GM12865 (cell line): Measurements from ENCODE around the gene CATSPERB.
"Not testable (repeated sequence)": the region's sequence is repeated elsewhere in the genome, so short reads cannot be mapped to it uniquely, and the experiment has no call there.

Source experiments
- DNase-seq: peaks from one replicate; pipeline ENCODE4 v3.0.0; 2010; ENCODE audit warnings: low read depth
- H3K4me3 ChIP-seq: 2 replicates; pipeline ENCODE4 v1.5.1; 2011; ENCODE audit warnings: mild to moderate bottlenecking, low read depth, low read length, control low read depth
- CTCF ChIP-seq: IDR thresholded peaks from 2 replicates; pipeline ENCODE4 v1.5.1; 2011; ENCODE audit warnings: low read length, control low read depth, low read depth, inconsistent platforms; ENCODE audit not compliant: insufficient read depth; ENCODE audit errors: missing control alignments

Gene CATSPERB

DNA sequence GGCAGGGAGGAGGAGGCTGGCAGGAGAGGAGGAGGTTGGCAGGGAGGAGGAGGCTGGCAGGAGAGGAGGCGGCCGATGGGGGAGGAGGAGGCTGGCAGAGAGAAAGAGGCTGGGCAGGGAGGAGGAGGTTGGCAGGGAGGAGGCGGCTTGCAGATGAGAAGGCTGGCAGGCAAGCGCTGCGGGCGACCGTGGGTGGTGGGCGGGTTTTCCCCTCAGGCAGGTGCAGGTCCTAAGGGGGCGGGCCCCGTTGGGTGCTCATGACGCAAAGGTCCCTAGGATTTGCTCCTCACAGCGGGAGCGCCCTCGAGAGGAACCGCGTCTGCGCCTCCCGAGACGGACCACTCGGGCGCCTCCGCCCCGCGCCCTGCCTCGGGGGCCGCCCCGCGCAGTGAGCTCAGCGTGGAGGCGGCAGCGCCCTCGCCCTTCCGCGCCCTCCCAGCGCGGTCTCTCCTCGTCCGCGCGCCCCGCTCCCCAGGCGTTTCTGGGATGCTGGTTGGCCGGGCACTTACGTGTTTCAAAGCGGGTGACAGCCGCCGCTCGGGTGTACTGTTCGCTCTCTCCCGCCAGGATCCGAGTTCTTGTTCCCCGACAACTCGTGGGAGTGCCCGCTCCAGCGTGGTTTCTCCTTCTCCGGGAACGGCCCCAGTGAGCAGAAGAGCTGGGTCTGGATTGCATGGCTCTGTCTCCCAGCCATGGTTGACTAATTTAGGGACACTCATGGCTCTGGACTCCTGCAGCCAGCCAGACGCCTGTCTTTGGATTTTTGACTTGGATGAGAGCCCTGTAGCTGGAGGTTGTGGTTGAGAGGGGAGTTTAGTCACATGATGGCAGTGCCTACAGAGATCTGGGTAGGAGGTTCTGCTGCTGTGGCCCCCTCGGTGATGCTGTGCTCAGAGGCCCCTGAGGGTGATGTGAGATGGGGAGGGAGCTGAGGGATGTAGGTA is 157.7 kb downstream of the CATSPERB start:
- no peak for TF ChIP-seq CTCF
- peak; percentile 19 for DNase-seq
- peak overlapping the region; percentile 24; the same call in 1 of the 2 replicates for H3K4me3 ChIP-seq

GRCh38 chr14:91573528-91573893 is 158.4 kb downstream of the CATSPERB start:
- TF ChIP-seq CTCF = no peak
- no peak for DNase-seq
- H3K4me3 ChIP-seq = no peak overlapping the region

GRCh38 chr14:91570021-91570420 is 161.9 kb downstream of the CATSPERB start:
- no peak overlapping the region for H3K4me3 ChIP-seq
- DNase-seq = no peak
- no peak for TF ChIP-seq CTCF

- DNase-seq = no peak
- TF ChIP-seq CTCF = no peak
- no peak overlapping the region for H3K4me3 ChIP-seq
Measured at GRCh38 chr14:91569301-91569700, 162.6 kb downstream of the CATSPERB start.

GRCh38 chr14:91568626-91569025 is 163.3 kb downstream of the CATSPERB start:
- H3K4me3 ChIP-seq = no peak overlapping the region
- no peak for DNase-seq
- TF ChIP-seq CTCF = no peak

- not testable (repeated sequence) for DNase-seq, H3K4me3 ChIP-seq
Measured at GRCh38 chr14:91567827-91568226, 164.1 kb downstream of the CATSPERB start.

DNA sequence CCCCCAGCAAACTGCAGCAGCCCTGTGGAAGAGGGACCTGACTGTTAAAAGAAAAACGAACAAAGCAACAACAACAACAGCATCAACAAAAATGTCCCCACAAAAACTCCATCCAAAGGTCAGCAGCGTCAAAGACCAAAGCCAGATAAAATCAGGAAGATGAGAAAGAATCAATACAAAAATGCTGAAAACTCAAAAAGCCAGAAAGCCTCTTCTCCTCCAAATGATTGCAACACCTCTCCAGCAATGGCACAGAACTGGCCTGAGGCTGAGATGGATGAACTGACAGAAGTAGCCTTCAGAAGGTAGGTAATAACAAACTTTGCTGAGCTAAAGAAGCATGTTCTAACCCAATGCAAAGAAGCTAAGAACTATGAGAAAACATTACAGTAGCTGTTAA is 176.4 kb downstream of the CATSPERB start:
- DNase-seq = no peak
- no peak overlapping the region for H3K4me3 ChIP-seq
- no peak for TF ChIP-seq CTCF
